Endometrial microvascular endothelial cells (primary cell): ENCODE data around the gene PCSK1N. TPM values are rescaled to one million over a fixed set of nuclear protein-coding genes. Genes with fewer than 3 reads are reported as not detected.
"Not testable (repeated sequence)": the region's sequence is repeated elsewhere in the genome, so short reads cannot be mapped to it uniquely, and the experiment has no call there.

Experiments
- in situ Hi-C: cut with HindIII; loops from 2 replicates; pipeline ENCODE4 v1.10.0; 2017; ENCODE audit warnings: low sequenced_read_pairs, low pct_unique_long_range_greater_than_20kb; ENCODE audit errors: inconsistent ontology term
- total RNA-seq: library from RNA; depleted of rRNA; stranded (reverse); fragments of >200 nt; gene quantifications from one replicate; pipeline ENCODE4 v1.2.3, GENCODE V29; 2015; ENCODE audit errors: inconsistent ontology term

PCSK1N gene, protein sequence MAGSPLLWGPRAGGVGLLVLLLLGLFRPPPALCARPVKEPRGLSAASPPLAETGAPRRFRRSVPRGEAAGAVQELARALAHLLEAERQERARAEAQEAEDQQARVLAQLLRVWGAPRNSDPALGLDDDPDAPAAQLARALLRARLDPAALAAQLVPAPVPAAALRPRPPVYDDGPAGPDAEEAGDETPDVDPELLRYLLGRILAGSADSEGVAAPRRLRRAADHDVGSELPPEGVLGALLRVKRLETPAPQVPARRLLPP
- total RNA-seq: not detected

GRCh38 chrX:48835524-48836329, at the start of gene PCSK1N:
PCSK1N (minus strand) TSS chrX:48835610; CDS start chrX:48835532, 78 bp downstream.
- in situ Hi-C loops: no loop called here

DNA sequence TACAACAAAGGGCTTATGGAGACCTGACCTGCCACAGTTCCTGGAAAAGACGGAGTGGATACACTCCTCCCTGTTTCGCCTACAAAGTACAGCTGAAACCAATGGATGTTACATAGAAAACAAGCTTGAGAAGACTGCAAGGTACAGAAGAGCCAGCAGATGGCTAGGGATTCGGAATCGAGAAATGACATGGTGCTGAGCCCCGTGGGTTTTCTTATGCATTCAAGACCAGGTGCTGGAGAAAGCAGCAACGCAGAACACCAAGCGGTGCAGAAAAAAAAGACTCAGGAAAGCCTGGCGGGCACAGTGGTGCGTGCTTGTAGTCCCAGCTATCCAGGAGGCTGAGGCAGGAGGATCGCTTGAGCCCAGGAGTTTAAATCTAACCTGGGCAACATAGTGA, 48.3 kb upstream of the PCSK1N start:
- in situ Hi-C loops: no loop called here

- in situ Hi-C loops: not testable (repeated sequence)
Measured at GRCh38 chrX:48876944-48877343, 41.5 kb upstream of the PCSK1N start.

- in situ Hi-C loops: not testable (repeated sequence)
Measured at GRCh38 chrX:48872017-48872416, 36.6 kb upstream of the PCSK1N start.

- in situ Hi-C loops: no loop called here
Measured at GRCh38 chrX:48864210-48864609, 28.8 kb upstream of the PCSK1N start.

GRCh38 chrX:48854898-48855297, 19.5 kb upstream of the PCSK1N start:
- in situ Hi-C loops: no loop called here

GRCh38 chrX:48854121-48854804, 18.9 kb upstream of the PCSK1N start:
- in situ Hi-C loops: not testable (repeated sequence)

DNA sequence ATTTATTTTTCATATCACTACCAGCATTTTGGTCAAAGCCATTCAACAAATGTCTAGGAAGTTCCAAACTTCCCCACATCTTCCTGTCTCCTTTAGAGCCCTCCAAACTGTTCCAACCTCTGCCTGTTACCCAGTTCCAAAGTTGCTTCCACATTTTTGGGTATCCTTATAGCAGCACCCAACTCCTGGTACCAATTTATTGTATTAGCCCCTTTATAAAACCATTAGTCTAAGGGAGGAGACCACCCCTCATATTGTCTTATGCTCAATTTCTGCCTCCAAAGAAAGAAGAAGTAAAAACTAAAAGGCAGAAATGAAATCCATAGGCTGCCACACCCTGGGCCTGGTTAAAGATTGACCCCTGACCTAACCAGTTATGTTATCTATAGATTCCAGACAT, 18.1 kb upstream of the PCSK1N start:
- in situ Hi-C loops: not testable (repeated sequence)

DNA sequence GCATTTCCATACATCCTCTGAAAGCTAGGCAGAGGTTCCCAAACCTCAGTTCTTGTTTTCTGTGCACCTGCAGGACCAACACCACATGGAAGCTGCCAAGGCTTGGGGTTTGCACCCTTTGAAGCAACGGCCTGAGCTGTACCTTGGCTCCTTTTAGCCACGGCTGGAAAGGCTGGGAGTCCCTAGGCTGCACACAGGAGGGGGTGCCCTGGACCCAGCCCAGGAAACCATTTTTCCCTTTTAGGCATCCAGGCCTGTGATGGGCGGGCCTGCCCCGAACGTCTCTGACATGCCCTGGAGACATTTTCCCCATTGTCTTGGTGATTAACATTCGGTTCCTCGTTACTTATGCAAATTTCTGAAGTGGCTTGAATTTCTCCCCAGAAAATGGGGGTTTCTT, 17.4 kb upstream of the PCSK1N start:
- in situ Hi-C loops: no loop called here

DNA sequence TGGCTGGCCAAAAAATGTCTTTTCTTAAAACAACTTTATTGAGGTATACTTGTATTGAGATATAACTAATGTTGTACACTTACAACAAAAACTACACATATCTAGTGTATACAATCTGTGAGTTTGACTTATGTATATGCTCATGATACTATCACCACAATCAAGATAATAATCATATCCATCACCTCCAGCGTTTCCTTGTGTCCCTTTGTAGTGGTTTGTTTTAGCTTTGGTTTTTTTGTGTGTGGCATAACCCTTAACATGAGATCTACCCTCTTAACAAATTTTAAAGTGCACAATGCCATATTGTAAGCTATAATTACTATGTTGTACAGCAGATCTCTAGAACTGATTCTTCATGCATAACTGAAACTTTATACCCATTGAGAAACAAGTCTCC, 13.4 kb upstream of the PCSK1N start:
- in situ Hi-C loops: no loop called here

- in situ Hi-C loops: no loop called here
Measured at GRCh38 chrX:48839686-48840085, 4.3 kb upstream of the PCSK1N start.

DNA sequence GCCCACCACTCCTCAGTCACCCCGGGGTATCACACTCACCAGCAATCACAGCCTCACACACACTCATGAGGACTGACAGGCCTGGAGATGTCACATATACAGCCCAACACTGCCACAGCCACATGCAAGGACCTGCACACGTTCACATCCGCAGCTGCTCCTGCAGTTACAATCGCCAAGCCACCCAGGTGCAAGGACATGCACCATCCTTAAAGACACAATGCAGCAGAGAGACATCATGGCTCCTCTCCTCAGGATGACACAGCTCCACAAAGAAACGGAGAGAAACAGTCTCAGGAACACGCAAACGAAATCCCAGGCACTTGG, 1.1 kb downstream of the PCSK1N start:
- in situ Hi-C loops: no loop called here

DNA sequence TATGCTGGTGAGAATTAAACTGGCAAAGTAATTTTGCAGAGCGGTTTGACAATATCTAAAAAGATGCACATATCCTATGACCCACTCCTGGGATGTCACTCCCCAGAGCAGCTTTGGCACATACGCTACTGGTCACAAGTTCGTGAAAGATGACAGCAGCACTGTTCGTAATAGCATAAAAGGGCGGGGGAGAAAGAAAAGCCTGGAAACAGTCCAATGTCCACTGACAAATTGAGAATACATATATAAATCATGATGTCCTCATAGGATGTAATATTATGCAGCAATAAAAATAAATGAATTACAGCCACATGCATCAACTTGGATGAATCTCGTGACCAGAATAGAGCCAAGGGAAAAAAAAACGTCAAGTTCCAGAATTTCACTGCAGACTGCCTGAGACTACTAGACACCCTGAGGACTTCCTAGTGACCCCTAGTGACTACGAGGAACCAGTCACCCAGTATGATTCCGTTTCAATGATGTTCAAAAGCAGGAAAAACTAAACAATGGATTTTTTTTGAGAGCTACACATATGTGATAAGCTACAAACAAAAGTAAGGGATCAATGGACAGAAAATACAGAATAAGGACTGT, 1.8 kb downstream of the PCSK1N start:
- in situ Hi-C loops: no loop called here

- in situ Hi-C loops: no loop called here
Measured at GRCh38 chrX:48831909-48832291, 3.5 kb downstream of the PCSK1N start.

DNA sequence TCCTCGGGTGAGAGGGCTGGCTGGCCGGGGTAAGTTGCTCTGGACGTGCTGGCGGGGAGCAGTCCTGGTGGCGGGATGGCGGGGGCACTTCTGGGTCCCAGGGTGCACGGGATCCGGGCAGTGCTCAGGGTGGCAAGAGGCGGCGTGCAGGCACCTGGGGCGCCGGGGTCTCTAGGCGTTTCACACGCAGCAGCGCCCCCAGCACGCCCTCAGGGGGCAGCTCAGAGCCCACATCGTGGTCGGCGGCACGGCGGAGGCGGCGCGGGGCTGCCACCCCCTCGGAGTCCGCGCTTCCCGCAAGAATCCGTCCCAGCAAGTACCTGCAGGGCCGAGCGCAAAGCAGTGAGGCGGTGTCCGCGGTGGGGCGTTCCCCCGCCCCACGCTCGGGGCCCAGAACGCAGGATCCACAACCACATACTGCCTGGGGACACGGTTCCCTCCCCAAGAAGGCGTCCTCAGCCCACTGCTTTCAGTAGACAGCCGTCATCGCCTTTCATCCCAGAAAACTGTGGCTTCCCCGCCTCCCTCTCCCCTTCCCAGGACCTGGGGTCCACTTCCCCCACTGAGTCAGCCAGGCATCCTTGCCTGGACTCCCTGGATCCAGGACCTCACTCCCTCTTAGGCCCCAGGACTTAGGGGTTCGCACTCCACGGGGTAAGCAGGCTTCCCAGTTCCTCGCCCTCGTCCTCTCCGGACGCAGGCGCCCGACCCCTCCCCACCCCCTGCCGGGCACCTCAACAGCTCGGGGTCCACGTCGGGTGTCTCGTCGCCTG, 4.1 kb downstream of the PCSK1N start:
- in situ Hi-C loops: no loop called here

DNA sequence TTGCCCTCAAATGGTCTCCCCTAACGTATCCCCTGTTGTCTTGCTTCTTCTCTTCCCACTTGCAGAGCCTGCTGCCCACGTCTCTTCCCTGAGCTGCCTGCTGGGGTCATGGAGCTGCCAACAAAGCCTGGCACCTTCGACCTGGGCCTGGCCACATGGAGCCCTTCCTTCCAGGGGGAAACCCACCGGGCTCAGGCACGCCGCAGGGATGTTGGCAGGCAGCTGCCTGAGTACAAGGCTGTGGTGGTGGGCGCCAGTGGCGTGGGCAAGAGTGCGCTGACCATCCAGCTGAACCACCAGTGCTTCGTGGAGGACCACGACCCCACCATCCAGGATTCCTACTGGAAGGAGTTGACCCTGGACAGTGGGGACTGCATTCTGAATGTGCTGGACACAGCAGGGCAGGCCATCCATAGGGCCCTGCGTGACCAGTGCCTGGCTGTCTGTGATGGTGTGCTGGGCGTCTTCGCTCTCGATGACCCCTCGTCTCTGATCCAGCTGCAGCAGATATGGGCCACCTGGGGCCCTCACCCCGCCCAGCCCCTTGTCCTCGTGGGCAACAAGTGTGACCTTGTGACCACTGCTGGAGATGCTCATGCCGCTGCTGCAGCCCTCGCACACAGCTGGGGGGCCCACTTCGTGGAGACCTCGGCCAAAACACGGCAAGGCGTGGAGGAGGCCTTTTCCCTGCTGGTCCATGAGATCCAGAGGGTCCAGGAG, 6.2 kb downstream of the PCSK1N start:
- in situ Hi-C loops: no loop called here

GRCh38 chrX:48827654-48827968, 7.8 kb downstream of the PCSK1N start:
- in situ Hi-C loops: no loop called here

DNA sequence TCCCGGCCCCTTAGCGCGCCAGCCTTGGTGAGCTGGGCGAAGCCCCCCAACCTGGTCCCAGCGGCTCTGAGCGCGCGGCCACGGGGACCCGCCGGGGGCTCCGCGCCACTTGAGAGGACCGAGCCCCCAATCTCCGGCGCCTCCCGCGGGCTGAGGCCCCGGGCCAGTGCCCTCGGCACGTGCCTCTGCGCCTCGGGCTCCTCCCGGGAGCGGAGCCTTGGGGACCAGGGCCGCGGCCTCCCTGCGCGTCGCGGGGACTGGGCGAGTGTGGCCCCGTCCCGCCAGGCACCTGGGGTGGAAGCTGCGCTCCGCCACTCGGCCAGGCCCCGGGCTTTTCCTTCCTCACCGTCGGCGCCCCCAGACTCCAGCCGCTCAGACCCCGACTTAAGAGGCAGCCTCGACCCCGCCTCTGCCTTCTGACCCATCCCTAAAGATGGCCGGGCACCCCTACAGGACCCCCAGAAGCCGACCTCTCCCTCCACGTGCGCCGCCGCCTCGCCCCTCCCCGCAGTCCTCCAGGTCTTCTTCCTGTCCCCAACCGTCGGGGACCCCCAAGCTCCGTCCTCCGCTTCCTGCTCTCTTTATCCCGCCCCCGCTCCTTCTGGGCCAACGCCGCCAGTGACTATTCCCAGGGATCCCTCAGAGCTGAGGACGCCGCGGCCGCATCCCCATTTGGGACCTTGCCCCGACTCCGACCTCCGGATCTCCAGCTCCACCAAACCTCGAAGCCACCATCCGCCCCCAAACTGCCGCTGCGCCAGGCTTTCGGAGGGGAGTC, 8.3 kb downstream of the PCSK1N start:
- in situ Hi-C loops: no loop called here
